Vagina (tissue), 2 donors: ENCODE data around the gene GNGT2. TPM values are rescaled to one million over a fixed set of nuclear protein-coding genes. Genes with fewer than 3 reads are reported as not detected.
A peak's percentile ranks its signal among the peaks of the same experiment; 100 is the strongest.

ENCODE experiments used
- DNase-seq, 2 donors: peaks; one replicate each; pipeline ENCODE4 v3.0.0-alpha.2; 2017; ENCODE audit errors: extremely low spot score in 2 of 2
- H3K27ac ChIP-seq: fragments of 200-600 bp; sonication (generic); one replicate; pipeline ENCODE4 v1.5.1; 2019
- H3K27me3 ChIP-seq: fragments of 200-600 bp; sonication (generic); one replicate; pipeline ENCODE4 v1.5.1; 2019
- H3K36me3 ChIP-seq, 2 donors: fragments of 200-600 bp; sonication (generic); one replicate each; pipeline ENCODE4 v1.5.1; 2017 to 2019
- H3K4me1 ChIP-seq: fragments of 200-600 bp; sonication (generic); one replicate; pipeline ENCODE4 v1.5.1; 2019
- H3K4me3 ChIP-seq, 2 donors: fragments of 200-600 bp; sonication (generic); 1 replicate in 1 of 2; 2 replicates in 1 of 2; pipeline ENCODE4 v1.5.1; 2016 to 2019
- H3K9me3 ChIP-seq: fragments of 200-600 bp; sonication (generic); one replicate; pipeline ENCODE4 v1.5.1; 2019
- POLR2A ChIP-seq, 2 donors: fragments of 450-650 bp; IDR thresholded peaks; one replicate each; pipeline ENCODE4 v1.6.1; 2017; ENCODE audit warnings: antibody characterized with exemption in 2 of 2, mild to moderate bottlenecking in 2 of 2, moderate library complexity in 2 of 2
- POLR2AphosphoS5 ChIP-seq, 2 donors: sonication (generic); formaldehyde crosslinking; IDR thresholded peaks; one replicate each; pipeline ENCODE4 v1.9.0; 2017; ENCODE audit warnings: antibody characterized with exemption in 2 of 2, mild to moderate bottlenecking in 2 of 2, low read depth in 1 of 2; ENCODE audit not compliant: insufficient read depth in 1 of 2
- intact Hi-C: fragments of 100-400 bp; cut with DNase I; formaldehyde crosslinking; loops from one replicate; pipeline ENCODE4 v1.15.1; 2023
- total RNA-seq: library from RNA; depleted of rRNA; stranded (reverse); fragments of >200 nt; gene quantifications from one replicate; pipeline ENCODE4 v1.2.3, GENCODE V29; 2016
- TF ChIP-seq, protein P1 (sequence below), 3 experiments: fragments of 450-650 bp in 2 of 3; fragments of 200-600 bp in 1 of 3; sonication (generic) in 1 of 3; IDR thresholded peaks; one replicate each; pipeline ENCODE4 v1.5.1; 2017 to 2019; ENCODE audit warnings: antibody characterized with exemption in 3 of 3, mild to moderate bottlenecking in 2 of 3, moderate library complexity in 2 of 3

The GNGT2 gene
- total RNA-seq, 1 donor from 2014 or later = 6.6 TPM

DNA sequence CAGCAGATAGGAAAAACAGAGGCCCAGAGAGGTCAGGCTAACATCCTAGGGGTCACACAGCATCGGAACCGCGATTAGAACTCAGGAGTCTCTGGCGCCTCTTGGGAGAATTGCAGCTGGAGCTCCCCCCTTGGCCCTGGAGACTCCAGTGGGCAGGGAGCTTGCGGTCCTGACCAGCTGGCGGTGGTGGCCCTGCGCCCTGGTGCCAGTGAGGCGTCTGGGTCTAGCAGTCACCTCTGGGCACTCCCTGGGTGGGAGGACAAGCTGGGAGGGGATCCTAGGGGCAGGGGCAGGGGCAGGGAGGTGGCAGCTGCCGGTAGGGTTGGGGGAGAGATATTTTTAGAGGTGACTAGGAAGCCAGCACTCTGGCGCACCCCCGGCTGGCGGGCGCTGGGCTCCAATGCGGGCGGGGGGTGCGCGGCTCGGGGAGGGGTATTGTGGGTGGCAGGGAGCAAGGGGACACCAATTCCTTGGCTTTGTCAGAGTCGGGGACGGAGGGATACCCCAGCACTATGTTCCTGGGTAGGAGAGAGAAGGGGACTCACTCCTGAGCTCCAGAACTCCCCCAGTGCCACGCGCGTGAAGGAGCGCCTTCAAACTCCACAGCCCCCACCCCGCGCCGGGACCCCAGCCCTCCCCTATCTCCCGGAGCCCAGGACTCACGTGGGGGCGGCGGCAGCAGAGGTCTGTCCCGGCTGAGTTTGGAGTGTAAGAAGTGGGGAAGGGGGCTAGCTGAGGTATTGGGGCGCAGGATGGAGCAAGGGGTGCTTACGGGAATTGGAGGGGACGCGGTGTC is 19.6 kb upstream of the GNGT2 start:
- H3K9me3 ChIP-seq = no peaks in the 10 kb centered on the region
- H3K4me3 ChIP-seq = peak overlapping the region; percentile 54 to 57
- no peak for TF ChIP-seq POLR2AphosphoS5 (IDR thresholded peaks at IDR 0.05; ENCODE audit: insufficient read depth in 1 of 2, low read depth in 1 of 2)
- no peak for TF ChIP-seq POLR2A (IDR thresholded peaks at IDR 0.05)
- TF ChIP-seq, protein P1, sequence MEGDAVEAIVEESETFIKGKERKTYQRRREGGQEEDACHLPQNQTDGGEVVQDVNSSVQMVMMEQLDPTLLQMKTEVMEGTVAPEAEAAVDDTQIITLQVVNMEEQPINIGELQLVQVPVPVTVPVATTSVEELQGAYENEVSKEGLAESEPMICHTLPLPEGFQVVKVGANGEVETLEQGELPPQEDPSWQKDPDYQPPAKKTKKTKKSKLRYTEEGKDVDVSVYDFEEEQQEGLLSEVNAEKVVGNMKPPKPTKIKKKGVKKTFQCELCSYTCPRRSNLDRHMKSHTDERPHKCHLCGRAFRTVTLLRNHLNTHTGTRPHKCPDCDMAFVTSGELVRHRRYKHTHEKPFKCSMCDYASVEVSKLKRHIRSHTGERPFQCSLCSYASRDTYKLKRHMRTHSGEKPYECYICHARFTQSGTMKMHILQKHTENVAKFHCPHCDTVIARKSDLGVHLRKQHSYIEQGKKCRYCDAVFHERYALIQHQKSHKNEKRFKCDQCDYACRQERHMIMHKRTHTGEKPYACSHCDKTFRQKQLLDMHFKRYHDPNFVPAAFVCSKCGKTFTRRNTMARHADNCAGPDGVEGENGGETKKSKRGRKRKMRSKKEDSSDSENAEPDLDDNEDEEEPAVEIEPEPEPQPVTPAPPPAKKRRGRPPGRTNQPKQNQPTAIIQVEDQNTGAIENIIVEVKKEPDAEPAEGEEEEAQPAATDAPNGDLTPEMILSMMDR (IDR thresholded peaks at IDR 0.05) = no peak
- H3K4me1 ChIP-seq = peaks cover 18% of the 10 kb centered on the region
- intact Hi-C loops = loop anchor here (5.0 kb wide), 1 partner anchor 53 kb away; no protein-coding TSS in a partner anchor
- no peaks in the 10 kb centered on the region for H3K36me3 ChIP-seq
- DNase-seq = no peak
- no peaks in the 10 kb centered on the region for H3K27me3 ChIP-seq
- H3K27ac ChIP-seq = no peak overlapping the region

DNA sequence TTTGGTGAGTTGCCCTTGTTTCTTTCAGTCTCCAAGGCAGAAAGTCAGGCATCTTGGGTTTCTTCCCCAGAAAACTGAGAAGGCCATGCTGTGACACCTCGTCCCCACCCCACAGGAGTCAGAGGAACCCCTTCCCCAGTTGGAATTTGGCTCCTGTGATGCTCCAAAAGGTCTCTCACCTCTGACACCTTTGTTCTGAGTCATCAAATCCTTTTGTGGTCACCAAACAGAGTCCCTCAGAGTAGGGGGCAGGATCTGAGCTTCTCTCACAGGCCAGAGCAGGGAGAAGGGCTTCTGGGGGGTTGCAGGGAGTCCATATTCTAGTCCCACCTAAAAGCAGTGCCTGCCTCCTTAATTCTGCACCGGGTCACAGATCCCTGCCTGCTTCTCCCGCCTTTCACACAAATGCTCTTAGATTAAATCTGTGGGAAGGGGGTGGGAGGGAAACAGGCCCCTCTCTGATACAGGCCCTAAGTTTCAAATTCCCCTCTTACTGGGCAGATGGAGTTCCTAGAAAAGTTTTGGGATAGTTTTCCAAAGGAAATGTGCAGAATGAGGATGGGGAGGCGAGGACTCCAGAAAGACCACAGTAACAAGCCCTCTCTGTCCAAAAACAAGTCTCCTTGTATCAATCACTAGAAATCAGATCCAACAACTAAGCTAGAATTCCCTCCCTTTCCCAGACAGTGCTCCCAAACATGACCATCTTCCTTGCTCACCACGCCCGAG is 18.9 kb upstream of the GNGT2 start:
- Histone ChIP-seq H3K4me3 (no peak overlapping the region), H3K27ac (no peak overlapping the region), H3K36me3 (no peaks in the 10 kb centered on the region), H3K27me3 (peaks cover 7% of the 10 kb centered on the region), H3K9me3 (no peaks in the 10 kb centered on the region), H3K4me1 (peaks cover 26% of the 10 kb centered on the region)
- intact Hi-C loops = loop anchor here (5.0 kb wide), 1 partner anchor 52 kb away; no protein-coding TSS in a partner anchor
- no peak for DNase-seq
- no peak for TF ChIP-seq POLR2AphosphoS5 (IDR thresholded peaks at IDR 0.05; ENCODE audit: insufficient read depth in 1 of 2, low read depth in 1 of 2)

DNA sequence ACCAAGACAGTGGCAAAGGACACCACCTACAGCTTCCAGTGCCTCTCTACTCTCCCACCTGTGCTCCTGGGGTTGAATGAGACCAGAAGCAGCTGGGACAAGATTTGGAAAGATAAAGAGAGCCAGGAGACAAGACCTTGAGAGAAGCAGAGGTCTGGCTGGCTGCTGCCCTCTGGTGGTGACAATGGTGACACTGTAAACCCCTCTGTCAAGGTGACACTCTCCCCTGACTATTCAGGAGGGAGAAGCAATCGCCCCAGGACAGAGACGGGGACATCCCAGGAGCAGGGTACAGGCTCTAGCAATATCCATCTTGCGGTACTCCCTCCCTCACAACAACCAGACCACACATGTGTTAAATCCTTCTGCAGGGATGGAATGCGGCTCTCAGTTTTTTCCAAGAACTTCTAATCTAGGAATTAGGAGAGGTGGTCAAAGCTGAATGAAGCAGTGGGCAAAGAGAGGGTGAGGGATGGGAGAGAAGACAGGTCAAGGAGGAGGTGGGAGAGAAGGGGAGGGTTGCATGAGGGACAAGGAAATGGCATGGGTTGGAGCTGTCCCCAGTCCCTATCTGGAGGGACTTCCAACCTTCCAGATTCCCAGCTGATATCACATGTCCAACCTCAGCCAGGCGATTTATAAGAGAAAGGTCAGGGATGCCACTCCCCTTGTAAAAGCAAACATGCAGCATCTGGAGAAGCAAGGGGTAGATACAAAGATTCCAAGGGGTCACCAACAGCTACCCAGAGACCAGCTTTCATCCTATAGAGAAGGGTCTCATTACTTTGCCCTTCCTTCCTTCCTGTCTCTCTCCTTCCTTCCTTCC is 17.3 kb upstream of the GNGT2 start:
- DNase-seq = no peak
- Histone ChIP-seq H3K36me3 (no peaks in the 10 kb centered on the region), H3K4me1 (peaks cover 36% of the 10 kb centered on the region), H3K9me3 (no peaks in the 10 kb centered on the region), H3K27me3 (peaks cover 13% of the 10 kb centered on the region), H3K4me3 (no peak overlapping the region), H3K27ac (no peak overlapping the region)
- no peak for TF ChIP-seq POLR2A (IDR thresholded peaks at IDR 0.05)
- TF ChIP-seq, protein P1 (IDR thresholded peaks at IDR 0.05) = peak; percentile 38 to 82 (median 70)
- intact Hi-C loops = loop anchor here (5.0 kb wide), 1 partner anchor 50 kb away; no protein-coding TSS in a partner anchor

DNA sequence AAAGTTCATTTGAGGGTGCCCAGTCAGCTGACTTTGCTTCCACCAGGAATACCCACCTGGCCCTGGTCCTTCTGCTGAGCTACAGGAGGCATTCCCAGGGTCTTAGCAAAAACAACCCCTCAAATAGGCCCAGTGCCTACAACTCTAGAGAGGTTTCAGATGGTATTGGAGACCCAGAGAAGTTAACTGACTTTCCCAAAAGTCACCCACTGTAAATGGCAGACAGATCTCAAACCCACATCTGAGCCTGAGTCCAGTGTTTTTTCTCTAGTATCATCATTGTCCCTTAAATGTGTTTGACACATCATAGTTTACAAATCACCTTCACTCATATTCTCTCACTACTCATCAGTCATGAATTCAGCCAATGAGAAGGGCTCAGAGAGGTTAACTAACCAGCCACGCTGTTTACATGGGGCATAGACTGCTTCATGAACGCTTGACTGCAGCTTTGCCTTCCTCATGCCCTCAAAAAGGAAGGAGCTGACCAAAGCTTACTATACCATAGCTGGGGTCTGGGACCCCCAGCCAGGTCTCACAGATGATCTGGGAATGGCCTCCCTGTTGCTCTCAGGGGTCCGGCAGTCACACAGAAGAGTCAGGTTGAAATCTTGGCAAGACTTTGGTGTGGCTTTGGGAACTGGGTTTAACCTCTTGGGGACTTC is 16.5 kb upstream of the GNGT2 start:
- TF ChIP-seq POLR2A (IDR thresholded peaks at IDR 0.05) (no peak), POLR2AphosphoS5 (IDR thresholded peaks at IDR 0.05; ENCODE audit: insufficient read depth in 1 of 2, low read depth in 1 of 2) (no peak)
- TF ChIP-seq, protein P1 (IDR thresholded peaks at IDR 0.05) = no peak
- intact Hi-C loops = loop anchor here (5.0 kb wide), 1 partner anchor 50 kb away; no protein-coding TSS in a partner anchor
- peaks cover 13% of the 10 kb centered on the region for H3K27me3 ChIP-seq
- no peaks in the 10 kb centered on the region for H3K9me3 ChIP-seq
- no peaks in the 10 kb centered on the region for H3K36me3 ChIP-seq
- no peak for DNase-seq
- no peak overlapping the region for H3K27ac ChIP-seq
- no peak overlapping the region for H3K4me3 ChIP-seq
- peaks cover 36% of the 10 kb centered on the region for H3K4me1 ChIP-seq
